Stimulated activated CD4-positive, alpha-beta T cell treated with anti-CD3 and anti-CD28 coated beads, Interleukin-15, amount 100 ng/mL, for 1 hour (primary cell): ENCODE data around the gene KCNN3.

Experiments used
- DNase-seq, 2 donors: peaks; one replicate each; pipeline ENCODE4 v3.0.0-alpha.2; 2020; ENCODE audit warnings: low read depth in 1 of 2, low spot score in 1 of 2

Gene KCNN3

GRCh38 chr1:154772606-154773506, 97.2 kb downstream of the KCNN3 start:
- no peak for DNase-seq

GRCh38 chr1:154772056-154772455, 98.0 kb downstream of the KCNN3 start:
- DNase-seq, result no peak

DNA sequence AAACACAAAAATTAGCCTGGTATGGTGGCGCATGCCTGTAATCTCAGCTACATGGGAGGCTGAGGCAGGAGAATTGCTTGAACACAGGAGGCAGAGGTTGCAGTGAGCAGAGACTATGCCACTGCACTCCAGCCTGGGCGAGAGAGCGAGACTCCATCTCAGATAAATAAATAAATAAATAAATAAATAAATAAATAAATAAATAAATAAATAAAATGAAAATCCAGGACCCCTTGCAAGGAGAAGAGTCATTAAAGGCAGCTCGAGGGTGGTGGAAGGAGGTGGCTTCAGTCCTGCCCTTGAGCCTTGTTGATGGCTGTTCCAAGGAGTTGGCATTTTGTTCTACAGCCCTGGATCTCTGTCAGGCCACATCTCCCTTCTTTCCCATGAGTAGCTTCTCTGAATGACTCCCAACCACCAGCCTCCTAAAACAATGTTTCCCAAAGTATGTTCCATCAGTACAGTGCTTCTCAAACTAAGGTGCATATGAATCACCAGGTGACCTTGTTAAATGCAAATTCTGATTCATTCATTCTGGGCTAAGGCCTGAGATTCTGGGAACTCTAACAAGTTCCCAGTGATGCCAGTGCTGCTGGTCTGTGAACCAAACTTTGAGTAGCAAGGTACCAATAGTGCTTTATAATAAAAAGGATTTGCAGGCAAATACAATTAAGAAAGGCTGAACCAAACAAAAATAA, 99.0 kb downstream of the KCNN3 start:
- DNase-seq, result no peak

DNA sequence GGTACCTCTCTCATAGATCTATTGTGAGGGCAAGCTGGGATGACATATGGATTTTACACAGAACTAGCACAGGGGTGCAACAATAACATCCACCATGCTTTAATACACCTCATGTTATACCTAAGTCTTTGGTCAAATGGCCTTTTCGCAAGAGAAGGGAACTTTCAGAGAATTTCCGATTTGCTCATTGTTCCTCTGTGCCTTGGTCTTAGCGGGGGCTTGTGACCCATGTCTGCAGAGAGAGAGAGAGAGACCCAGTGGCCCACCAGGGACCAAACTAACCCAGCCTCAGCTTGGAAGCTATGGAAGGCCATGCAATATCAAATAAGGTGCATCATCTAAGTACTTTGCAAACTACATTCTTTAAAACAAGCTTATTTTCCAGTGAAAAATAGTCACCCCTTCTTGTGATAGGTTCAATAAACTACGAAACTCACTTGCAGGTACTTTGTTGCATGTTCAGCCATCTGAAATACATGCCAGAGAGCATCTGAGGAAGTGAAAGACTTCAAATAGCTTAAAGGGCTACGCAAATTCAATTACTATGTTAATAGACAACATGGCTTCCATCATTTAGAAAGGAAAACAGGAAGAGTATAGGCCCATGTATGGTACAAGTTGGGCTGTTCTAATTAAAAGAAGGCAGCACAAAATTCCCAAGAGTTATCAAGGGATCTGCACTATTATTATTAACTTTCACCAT, 100.7 kb downstream of the KCNN3 start:
- no peak for DNase-seq

DNA sequence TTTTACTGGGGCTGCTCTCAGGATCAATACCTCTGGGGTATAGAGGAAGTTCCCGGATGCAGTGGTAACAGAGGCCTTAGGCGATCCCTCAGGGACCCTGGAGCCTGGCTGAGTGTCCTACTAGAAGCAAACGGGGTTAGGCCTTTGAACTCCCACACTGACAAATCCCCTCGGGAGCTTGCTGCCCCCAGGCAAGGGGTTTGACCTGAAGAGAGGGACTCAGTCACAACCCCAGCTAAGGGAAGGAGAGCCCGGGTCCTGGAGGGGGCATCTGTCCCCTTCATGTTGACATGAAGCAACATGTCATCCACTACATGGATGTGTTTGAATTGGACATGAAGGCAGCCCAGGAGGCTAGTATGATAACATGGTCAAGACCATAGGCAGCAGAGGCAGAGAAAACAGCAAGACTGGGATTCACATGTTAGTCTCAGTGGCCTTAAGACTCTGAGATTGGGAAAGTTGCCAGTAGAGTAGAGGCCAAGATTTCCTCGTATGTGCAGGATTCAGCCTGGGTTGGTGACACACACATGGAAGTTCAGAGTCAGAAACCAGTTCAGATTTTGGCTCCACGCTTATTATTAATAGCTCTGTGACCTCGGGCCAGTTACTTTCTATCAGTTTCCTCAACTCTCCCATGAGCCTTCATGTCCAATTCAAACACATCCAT, 101.5 kb downstream of the KCNN3 start:
- DNase-seq, result no peak

- DNase-seq, result no peak
Observed at GRCh38 chr1:154767315-154768240, 102.5 kb downstream of the KCNN3 start.

- no peak for DNase-seq
Observed at GRCh38 chr1:154765970-154766369, 104.1 kb downstream of the KCNN3 start.

- no peak for DNase-seq
Observed at GRCh38 chr1:154764773-154765172, 105.3 kb downstream of the KCNN3 start.

- no peak for DNase-seq
Observed at GRCh38 chr1:154764181-154764580, 105.9 kb downstream of the KCNN3 start.

GRCh38 chr1:154760469-154760933, 109.6 kb downstream of the KCNN3 start:
- peak; percentile 77 to 83 for DNase-seq

DNA sequence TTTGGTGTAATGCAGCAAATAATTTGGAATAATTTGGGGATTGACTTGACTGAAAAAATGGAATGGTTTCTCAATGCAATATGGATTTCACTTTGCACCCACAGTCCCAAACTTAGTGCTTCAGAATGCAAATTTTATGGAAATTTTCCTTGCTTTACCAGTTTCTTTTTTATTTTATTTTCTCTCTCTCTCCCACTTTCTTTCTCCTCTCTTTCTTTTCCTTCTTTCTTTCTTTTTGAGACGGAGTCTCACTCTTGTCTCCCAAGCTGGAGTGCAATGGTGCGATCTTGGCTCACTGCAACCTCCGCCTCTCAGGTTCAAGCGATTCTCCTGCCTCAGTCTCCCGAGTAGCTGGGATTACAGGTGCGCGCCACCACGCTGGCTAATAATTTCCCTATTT, 110.3 kb downstream of the KCNN3 start:
- no peak for DNase-seq

GRCh38 chr1:154759196-154759595, 110.9 kb downstream of the KCNN3 start:
- DNase-seq, result peak in 1 of 2 donors; percentile 37

- no peak for DNase-seq
Observed at GRCh38 chr1:154758346-154758745, 111.7 kb downstream of the KCNN3 start.

DNA sequence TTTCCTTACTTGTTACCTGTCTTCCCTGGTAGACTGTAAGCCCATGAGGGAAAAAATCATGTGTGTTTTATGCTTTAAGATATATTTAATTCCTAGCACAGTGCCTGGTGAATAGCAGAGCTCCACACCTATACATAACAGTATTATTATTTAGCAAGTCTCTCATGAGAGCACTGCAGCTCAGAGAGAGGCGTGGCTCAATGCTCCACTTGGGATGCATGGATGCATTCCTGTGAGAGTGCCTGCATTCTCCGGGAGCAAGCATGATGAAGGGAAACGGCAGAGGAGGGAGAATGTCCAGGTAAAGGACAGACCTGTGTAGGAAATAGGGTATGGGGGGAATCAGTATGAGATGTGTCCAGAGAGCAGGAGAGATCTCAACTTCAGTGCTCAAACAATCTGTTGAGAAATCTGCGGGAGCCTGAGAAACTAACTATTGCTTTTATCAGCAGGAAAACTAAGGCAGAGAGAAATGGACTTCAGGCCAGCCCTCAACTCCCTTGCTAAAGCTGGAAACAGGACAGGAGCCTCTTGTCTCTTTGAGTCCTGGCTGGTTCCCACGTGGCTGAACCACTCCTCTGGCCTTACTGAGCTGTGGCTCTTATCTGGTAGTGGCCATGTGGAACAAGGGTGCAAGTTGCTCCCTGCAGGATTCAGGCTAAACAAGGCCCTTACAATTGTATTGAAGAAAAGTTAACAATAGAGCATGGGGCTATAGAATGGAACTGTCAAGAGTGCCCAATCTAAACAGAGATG, 113.1 kb downstream of the KCNN3 start:
- no peak for DNase-seq

DNA sequence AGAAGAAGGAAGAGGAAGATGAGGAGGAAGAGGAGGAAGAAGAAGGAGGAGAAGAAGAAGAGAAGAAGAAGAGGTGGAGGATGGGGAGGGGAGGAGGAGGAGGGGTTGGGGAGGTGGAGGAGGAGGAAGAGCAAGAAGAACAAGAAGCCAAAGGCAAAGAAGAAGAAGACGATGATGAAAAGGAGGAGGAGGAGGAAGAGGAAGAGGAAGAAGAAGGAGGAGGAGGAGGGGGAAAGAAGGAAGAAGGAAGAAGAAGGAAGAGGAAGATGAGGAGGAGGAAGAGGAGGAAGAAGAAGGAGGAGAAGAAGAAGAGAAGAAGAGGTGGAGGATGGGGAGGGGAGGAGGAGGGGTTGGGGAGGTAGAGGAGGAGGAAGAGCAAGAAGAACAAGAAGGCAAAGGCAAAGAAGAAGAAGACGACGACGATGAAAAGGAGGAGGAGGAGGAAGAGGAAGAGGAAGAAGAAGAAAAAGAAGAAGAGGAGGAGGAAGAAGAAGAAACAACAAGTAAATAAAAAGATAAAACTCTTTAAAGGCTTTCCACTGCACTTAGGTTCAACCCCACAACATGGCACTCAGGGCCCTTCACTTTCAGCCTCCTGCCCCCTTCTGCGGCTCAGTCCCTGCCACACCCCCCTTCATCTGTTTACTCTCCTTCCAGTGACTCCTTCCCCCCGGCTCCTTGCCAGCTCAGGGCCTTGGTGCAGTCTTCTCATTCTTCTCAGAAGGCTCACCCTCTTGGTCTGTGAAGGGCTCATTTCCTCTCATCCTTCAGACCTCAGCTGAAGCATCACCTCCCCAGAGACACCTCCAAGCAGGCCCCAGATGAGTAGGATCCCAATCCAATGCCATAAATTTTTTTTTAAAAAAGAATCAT, 114.0 kb downstream of the KCNN3 start:
- no peak for DNase-seq

GRCh38 chr1:154753426-154753825, 116.7 kb downstream of the KCNN3 start:
- no peak for DNase-seq

DNA sequence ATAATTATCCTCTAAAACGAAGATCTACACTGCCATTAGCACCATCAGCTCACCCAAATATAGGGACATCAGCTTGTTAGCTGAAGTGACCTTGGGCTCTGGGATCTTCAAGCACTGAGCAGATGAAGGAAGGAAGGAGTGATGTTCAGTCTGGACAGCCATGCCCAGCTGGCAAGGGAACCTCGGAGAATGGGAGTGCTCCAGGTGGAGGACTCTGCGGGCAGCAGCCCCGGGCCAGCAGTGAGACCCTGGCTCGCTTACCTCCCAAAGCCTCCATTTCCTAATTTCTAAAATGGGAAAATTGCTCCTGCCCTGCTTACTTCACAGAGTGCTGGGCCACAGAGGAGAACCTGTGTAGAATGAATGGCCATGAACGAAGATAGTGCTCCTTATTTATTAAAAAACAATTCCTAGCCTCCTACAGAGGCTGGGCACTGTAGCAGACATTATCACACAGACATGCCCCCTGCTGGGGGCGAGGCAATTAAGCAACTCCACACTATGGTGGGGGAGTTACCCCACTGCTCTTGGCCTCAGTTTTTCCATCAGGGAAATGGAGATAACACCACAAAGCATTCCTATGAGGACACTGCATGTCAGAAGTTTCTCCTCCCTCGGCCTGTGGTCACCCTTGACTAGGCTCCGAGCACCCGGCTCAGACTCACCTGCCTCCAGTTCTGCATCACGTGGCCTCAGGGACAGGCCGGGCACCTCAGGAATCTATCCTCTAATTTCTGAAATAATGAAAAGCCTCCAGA, 117.6 kb downstream of the KCNN3 start:
- no peak for DNase-seq

- no peak for DNase-seq
Observed at GRCh38 chr1:154751690-154752089, 118.4 kb downstream of the KCNN3 start.
